Measurements from ENCODE around the gene GOLIM4. TPM values are rescaled to one million over a fixed set of nuclear protein-coding genes. Genes with fewer than 3 reads are reported as not detected.

The GOLIM4 gene
- polyA plus RNA-seq, 1 experiment: 35.1 TPM

- POLR2A ChIA-PET: no interaction called here
- H3K36me3 ChIP-seq (ENCODE audit: control insufficient read depth, insufficient read depth, low read length): no peaks in the 10 kb centered on the region
- CTCF ChIA-PET: no interaction called here
- no peak overlapping the region for H3K4me3 ChIP-seq (ENCODE audit: low read depth, low read length)
- no peaks in the 10 kb centered on the region for H3K27me3 ChIP-seq (ENCODE audit: control insufficient read depth, insufficient read depth, low read length)
- no peak for TF ChIP-seq CTCF (IDR thresholded peaks at IDR 0.05; ENCODE audit: insufficient read depth, low read depth, low read length)
- no peak for DNase-seq (ENCODE audit: low read depth)
Observed at GRCh38 chr3:167989066-167989465, 106.7 kb downstream of the GOLIM4 start.

GRCh38 chr3:167983583-167983982 lies 112.1 kb downstream of the GOLIM4 start:
- POLR2A ChIA-PET: no interaction called here
- H3K27me3 ChIP-seq (ENCODE audit: control insufficient read depth, insufficient read depth, low read length): no peaks in the 10 kb centered on the region
- no peak for TF ChIP-seq CTCF (IDR thresholded peaks at IDR 0.05; ENCODE audit: insufficient read depth, low read depth, low read length)

GRCh38 chr3:167978486-167978885 lies 117.2 kb downstream of the GOLIM4 start:
- ChIA-PET POLR2A (no interaction called here), CTCF (no interaction called here)
- no peaks in the 10 kb centered on the region for H3K36me3 ChIP-seq (ENCODE audit: control insufficient read depth, insufficient read depth, low read length)
- H3K4me3 ChIP-seq (ENCODE audit: low read depth, low read length): no peak overlapping the region
- no peak for TF ChIP-seq CTCF (IDR thresholded peaks at IDR 0.05; ENCODE audit: insufficient read depth, low read depth, low read length)
- no peak for DNase-seq (ENCODE audit: low read depth)
- H3K27me3 ChIP-seq (ENCODE audit: control insufficient read depth, insufficient read depth, low read length): no peaks in the 10 kb centered on the region

More at GRCh38 chr3:167983583-167983982, 112.1 kb downstream of the GOLIM4 start:
- CTCF ChIA-PET: no interaction called here
- DNase-seq (ENCODE audit: low read depth): no peak
- no peaks in the 10 kb centered on the region for H3K36me3 ChIP-seq (ENCODE audit: control insufficient read depth, insufficient read depth, low read length)
- no peak overlapping the region for H3K4me3 ChIP-seq (ENCODE audit: low read depth, low read length)

GRCh38 chr3:167978071-167978470 lies 117.7 kb downstream of the GOLIM4 start:
- CTCF ChIA-PET: no interaction called here
- TF ChIP-seq CTCF (IDR thresholded peaks at IDR 0.05; ENCODE audit: insufficient read depth, low read depth, low read length): no peak
- no peak overlapping the region for H3K4me3 ChIP-seq (ENCODE audit: low read depth, low read length)
- H3K36me3 ChIP-seq (ENCODE audit: control insufficient read depth, insufficient read depth, low read length): no peaks in the 10 kb centered on the region
- POLR2A ChIA-PET: no interaction called here
- DNase-seq (ENCODE audit: low read depth): no peak
- no peaks in the 10 kb centered on the region for H3K27me3 ChIP-seq (ENCODE audit: control insufficient read depth, insufficient read depth, low read length)

- Histone ChIP-seq H3K27me3 (ENCODE audit: control insufficient read depth, insufficient read depth, low read length) (no peaks in the 10 kb centered on the region), H3K36me3 (ENCODE audit: control insufficient read depth, insufficient read depth, low read length) (no peaks in the 10 kb centered on the region), H3K4me3 (ENCODE audit: low read depth, low read length) (no peak overlapping the region)
- ChIA-PET POLR2A (no interaction called here), CTCF (no interaction called here)
- DNase-seq (ENCODE audit: low read depth): no peak
- TF ChIP-seq CTCF (IDR thresholded peaks at IDR 0.05; ENCODE audit: insufficient read depth, low read depth, low read length): no peak
Observed at GRCh38 chr3:167976516-167977361, 119.0 kb downstream of the GOLIM4 start.

All from BJ (cell line).